NCI-H2171 treated with DMSO at 0.1 percent for 48 hours (cell line): Measurements from ENCODE around the gene DQX1.
"Not testable (repeated sequence)": the region's sequence is repeated elsewhere in the genome, so short reads cannot be mapped to it uniquely, and the experiment has no call there.

Source experiments
- DNase-seq: peaks from one replicate; lab custom pipeline; 2025; lab: John Stamatoyannopoulos, UW

DQX1 gene

GRCh38 chr2:74525717-74526648, at the start of gene DQX1:
TSS of gene DQX1 (minus strand) at chr2:74526231. CDS start at chr2:74525729, 502 bp downstream.
- peak; percentile 39 for DNase-seq

DNA sequence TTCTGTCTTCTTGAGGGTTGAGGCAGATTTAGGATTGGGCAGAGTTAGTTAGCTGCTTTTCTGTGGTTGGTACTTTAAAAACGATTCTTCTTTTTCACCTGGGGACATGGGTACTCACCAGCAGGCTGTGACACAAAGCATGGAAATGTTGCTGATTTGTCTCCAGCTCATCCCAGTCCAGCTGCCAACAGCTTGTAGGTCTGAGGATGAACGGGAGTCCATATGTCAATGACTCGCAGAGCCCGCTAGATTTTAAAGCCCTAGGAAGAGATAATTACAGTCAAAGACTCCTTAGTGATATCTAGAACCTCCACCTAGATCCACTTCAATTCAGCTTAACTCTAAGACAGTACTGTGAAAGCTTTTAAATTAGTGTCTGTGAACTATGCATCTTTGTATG, 49.3 kb upstream of the DQX1 start:
- no peak for DNase-seq

- no peak for DNase-seq
These were observed 47.9 kb upstream of the DQX1 start for GRCh38 chr2:74573747-74574562.

DNA sequence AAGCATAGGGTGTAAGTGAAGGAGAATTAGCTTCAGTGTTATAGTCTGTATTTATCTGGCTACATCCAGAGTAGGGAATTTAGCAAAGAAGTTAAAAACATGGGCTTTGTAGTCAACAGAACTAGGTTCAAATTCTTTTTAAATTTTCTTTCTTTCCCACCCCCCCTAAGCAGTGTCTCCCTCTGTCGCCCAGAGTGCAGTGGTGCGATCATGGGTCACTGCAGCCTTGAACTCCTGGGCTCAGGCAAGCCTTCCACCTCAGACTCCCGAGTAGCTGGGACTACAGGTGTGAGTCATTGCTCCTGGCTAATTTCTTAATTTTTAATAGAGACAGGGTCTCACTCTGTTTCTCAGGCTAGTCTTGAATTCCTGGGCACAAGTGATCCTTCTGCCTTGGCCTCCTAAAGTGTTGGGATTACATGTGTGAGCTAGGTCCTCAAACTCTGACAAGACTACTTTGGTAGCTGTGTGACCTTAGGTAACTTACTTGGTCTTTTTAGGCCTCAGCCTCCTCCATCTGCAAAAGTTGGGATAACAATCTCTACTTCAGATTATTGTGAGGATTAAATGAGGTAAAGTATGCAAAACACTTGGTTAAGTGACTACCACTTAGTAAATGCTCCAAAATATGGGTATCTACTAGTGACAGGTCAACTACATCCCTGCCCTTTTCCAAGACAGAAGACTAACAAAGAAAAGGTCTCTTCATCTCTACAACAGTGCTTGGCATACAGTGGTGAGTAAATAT, 46.3 kb upstream of the DQX1 start:
- DNase-seq, result no peak

- no peak for DNase-seq
These were observed 45.0 kb upstream of the DQX1 start for GRCh38 chr2:74571058-74571457.

- no peak for DNase-seq
These were observed 43.7 kb upstream of the DQX1 start for GRCh38 chr2:74569686-74570085.

GRCh38 chr2:74567881-74568280, 41.9 kb upstream of the DQX1 start:
- no peak for DNase-seq

DNA sequence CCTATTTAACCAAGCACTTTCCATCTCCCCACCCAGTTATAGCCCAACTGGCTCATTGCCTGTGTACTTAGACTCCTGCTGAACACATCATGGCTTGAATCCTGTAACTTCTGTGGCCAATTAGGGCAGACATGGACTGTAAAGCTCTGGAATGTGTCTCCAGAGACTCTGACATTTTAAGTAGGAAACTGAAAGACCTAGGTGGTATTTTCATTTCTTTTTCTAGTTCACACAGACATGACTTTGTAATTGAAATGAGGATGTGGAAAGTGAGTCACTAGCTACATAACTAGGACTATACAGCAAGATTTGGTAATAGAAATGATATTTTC, 40.7 kb upstream of the DQX1 start:
- no peak for DNase-seq

- DNase-seq, result no peak
These were observed 40.2 kb upstream of the DQX1 start for GRCh38 chr2:74566076-74566753.

DNA sequence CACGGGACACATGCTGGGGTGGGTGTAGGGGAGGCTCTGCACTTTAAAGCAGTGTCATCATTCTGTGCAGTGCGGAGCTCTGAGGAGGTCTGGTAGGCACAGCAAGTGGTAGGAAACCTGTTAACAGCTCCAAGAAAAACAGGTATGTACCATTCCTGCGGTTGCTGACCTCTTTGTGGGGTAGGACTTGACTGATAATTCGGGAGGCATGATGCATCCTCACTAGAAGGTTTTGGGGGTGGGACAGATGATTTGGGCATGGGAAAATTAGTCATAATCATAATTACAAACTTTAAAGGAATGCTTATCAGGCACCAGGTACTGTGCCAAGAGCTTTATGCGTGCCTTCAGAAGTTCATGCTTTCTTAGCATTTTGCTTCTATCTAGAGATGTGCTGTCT, 38.2 kb upstream of the DQX1 start:
- DNase-seq, result no peak

DNA sequence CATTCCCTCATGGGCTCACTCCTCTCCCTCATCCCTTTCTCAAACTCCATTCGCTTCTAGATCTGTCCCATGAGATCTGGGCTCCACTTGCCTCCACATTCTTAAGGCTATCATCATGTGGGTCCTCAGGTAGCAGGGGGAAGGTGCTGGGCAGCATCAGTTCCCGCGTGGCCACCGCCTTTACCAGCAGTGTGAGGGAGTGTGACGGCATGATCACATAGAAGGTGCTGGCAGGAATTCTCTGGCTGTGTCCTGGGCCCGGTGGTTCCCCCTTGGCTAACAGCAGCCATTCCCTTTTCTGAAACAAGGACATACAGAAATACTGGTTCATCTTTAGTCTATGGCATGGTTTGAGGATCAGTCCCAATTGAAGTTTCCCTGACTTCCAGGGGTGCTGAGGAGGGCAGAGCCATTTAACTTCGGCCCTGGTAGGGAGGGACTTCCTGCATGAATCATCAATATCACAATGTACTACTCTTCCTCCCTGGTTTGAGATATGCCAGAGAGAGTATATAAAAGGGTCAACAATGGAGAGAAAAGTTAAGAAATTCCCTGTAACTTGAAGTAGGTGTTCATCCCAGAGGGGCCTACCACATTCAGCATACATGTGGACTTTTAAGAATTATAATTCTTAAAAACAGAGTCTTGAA, 36.2 kb upstream of the DQX1 start:
- no peak for DNase-seq

GRCh38 chr2:74561022-74561421, 35.0 kb upstream of the DQX1 start:
- not testable (repeated sequence) for DNase-seq

- DNase-seq, result no peak
These were observed 34.6 kb upstream of the DQX1 start for GRCh38 chr2:74560591-74560990.

DNA sequence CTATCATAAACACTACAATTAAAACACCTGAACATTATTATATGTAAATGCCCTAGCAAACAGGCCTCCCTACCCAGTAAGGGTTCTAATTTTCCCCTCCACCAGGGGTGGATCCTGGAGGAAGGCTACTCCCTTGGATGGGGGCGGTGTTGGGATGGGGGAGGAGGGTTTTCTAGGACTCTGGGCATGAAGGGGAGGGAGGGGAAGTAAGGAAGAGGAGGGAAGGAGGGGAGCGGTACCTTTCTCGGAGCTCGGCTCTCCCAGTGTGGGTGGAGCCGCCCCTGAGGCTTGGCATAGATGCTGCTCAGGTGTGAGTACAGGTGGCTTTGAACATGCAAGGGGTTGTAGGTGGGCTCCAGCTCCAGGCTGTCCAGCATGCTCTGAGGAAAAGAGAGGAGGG, 33.9 kb upstream of the DQX1 start:
- DNase-seq, result no peak

- DNase-seq, result no peak
These were observed 32.5 kb upstream of the DQX1 start for GRCh38 chr2:74558284-74559230.

DNA sequence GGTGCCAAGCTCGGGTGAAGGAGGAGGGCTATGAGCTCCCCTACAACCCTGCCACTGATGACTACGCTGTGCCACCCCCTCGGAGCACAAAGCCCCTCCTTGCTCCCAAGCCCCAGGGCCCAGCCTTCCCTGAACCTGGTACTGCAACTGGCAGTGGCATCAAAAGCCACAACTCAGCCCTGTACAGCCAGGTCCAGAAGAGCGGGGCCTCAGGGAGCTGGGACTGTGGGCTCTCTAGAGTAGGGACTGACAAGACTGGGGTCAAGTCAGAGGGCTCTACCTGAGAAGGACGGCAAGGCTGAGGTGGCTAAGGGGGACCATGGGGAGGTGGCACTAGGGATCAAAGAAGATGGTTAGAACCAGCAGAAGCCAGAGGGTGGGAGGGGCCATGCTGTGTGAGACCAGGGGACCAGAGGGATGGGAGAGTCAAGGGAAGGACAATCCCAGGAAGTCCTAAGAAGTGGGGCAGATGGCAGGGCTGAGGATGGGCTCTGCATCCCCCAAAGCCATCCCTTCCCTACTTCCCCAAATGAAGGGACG, 30.9 kb upstream of the DQX1 start:
- no peak for DNase-seq

GRCh38 chr2:74556159-74556558, 30.1 kb upstream of the DQX1 start:
- DNase-seq, result no peak

DNA sequence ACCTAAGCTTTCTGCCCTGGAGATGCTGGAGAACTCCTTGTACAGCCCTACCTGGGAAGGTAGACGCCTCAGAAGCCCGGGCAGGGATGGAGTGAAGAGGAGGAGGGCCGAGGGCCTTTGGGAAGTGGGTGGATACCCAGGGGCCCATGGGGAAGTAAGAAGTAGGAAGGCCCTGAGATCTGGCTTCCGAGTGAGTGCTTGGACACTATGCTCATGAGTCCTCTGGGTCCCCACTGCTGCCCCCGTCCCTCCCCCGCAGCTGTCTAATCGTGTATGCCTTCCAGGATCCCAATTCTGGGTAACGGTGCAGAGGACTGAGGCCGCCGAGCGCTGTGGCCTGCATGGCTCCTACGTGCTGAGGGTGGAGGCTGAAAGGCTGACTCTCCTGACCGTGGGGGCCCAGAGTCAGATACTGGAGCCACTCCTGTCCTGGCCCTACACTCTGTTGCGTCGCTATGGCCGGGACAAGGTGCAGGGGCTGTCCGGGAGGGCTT, 29.6 kb upstream of the DQX1 start:
- no peak for DNase-seq

DNA sequence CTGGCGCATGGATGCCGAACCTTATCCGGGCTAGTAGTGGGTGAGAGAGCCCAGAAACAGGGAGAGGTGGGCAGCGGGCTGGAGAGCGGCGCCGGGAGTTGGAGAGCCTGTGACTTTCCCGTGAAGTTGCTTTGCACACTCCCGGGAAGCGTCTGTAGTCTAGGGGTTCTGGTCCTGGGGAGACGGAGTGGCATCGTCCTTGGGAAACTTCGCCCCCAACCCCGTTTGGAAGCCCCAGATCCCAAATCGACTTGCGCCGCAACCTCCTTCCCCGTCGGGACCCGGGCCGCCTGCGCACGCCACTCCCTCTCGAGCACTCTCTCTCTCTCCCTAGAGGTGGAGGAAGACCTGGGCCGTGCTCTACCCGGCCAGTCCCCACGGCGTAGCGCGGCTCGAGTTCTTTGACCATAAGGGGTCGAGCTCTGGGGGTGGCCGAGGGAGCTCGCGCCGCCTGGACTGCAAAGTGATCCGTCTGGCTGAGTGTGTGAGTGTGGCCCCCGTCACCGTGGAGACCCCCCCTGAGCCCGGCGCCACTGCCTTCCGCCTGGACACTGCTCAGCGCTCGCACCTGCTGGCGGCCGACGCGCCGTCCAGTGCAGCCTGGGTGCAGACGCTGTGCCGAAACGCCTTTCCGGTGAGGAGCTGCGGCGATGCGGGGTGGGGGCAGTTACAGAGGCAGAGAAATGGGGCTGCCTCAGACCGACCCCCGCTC, 28.9 kb upstream of the DQX1 start:
- DNase-seq, result no peak
